Inflammatory macrophage treated with lipopolysaccharide for 1 hour (primary cell): ENCODE measurements around the gene MSI2.
A peak's percentile ranks its signal among the peaks of the same experiment; 100 is the strongest.

ENCODE experiments used
- DNase-seq, 2 donors: peaks; one replicate each; pipeline ENCODE4 v3.0.0-alpha.2; 2020 to 2022

MSI2 gene

DNA sequence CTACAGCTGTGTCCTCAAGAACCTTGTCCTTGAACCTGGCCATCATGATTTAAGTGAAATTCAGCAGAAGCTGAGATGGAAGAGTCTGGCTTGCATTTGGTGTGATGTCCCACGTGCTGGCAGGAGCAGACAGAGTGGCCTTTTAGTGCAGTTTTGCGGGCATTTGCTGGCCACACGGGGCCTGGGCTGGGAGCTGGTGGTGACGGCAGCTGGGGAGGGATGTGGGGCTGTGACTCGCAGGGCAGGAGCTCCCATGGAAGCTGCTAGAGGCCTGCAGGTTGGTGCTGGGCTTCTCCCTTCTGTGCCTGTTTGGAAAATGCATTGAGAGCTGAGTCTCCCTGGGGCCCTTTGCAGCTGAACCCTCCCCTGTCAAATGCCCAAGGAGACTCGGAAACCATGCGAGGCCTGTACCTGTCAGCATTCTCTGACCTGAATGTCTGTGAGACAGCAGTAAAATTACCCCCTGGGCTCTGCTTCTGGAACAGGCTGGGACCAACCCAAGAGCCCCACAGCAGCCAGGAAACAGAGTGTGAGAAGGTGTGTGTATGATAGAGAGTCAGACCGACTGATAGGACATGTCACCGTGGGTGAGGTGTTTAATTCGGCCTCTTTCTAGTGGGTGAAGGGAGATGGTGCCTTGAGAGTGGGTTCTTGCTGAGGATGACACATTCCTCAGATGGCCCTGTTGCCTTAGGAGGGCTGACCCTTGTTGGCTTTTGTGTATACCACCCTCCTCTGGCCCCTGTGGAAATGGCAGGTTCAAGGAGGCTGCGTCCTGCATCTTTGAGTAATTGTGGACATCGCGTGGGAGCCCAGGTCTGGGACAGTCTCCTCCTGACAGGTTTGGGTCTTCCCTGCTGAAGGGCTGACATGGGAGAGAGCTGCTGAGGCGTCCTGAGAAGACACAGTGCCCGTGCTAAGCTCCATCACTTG, 145.5 kb downstream of the MSI2 start:
- no peak for DNase-seq

DNA sequence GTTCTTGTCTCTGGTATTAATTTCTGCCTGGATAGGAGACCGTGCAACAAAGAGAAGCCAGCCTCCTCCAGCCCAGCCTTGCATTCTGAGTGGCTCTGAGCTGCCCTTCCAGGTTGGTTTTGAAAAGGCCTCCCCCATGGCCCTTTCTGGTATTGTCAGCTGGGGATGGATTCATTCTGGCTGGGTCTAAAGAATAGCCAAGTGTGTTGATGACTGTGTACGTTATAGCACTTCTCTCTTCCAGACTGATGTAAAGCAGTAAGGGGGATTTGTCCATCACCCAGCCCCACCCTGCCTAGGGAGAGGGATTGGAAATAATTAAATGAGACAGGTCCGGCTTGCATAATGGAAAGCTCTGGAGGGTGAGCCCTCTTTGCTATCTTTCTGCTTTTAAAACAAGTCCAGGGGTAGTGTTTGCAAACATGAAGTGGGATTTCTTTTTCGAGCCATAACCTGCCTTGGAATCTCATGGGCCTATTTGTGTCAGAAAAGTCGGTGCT, 146.4 kb downstream of the MSI2 start:
- no peak for DNase-seq

DNA sequence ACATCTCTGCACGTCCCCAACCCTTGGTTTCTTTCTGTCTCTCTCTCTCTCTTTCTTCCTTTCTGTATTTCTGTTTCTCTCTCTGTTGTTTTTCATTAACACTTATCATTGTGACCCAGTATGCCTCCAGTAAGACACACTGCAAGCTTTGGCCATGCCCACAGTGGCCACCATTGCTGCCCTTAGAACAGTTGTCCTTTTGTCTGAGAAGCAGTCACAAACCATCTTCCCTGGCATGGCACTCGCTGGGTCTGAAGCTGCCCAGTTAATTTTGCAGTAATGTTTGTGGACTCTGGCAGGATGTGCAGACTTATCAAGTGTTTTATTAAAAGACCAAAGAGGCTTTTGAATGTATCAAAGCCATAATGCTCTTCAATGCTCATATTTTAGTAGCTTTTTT, 146.9 kb downstream of the MSI2 start:
- no peak for DNase-seq

DNA sequence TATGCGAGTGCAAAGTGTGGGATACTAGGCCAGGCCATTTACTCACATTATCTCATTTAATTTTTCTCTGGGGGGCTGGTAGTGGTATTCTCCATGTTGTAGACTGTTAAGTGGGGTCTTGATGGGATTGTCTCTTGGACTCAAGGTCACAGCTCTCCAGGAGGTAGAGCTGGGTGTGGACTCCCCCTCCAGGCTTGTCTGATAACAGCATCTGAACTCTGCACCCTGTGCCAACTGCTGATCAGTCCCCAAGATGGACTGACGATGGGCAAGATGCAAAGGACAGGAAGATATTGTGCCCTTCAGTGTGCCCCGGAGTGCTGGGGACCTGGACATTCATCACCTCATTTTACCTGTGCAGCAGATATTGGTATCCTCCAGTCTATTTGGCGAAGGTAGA, 147.8 kb downstream of the MSI2 start:
- DNase-seq = no peak

DNA sequence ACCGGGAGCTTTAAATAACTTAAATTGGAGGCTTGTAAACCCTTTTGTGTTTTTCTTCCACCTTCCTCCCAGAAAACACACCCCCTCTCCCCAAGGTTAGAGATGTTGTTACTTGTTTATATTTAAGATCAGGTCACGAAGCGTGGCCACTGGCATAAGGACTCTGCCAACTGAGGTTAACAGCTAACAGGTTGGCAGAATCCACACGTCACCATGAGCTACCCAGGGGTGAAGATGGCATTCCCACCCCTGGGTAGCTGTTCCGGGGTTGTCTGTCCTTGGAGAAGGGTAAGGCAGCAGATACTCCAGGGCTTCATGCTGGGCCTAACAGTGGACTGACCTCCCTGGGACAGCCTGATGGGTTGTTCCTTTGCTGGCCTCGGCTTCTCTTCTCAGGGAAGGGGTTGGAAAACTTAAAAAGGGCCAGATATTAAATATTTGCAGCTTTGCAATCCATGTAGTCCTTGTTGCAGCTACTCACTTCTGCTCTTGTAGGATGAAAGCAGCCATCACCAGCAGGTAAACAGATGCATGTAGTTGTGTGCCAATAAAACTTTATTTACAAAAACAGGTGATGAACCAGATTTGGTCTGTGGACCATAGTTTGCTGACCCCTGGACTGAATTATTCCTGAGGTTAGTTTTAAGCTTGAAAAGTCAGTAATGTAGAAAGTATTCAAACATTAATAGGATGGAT, 148.6 kb downstream of the MSI2 start:
- DNase-seq = no peak

DNA sequence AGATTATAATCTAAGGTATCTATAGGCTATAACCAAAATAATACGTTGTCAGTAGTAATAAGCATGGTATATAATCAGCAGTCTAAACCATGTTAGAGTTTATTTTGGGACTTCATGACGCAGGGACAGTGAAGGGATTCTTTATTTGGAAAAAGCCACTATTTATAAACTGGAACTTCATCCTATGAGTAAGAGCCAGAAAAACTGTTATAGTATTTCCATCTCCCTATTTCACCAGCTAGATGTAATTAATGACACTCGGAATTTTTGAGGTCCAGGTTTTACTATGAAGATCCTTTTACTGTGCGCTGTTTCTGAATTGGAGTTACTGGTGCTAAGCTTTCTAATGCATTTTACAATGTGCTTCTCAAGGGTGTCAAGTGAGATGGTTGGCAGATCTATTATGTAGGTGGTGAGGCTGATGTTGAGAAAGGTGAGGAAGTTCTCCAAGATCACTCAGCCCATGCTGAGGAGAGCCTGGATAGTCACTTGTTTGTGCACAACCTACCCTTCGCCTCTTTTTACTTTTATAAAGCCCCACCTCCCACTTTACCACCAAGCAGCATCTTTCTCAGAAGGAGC, 149.3 kb downstream of the MSI2 start:
- no peak for DNase-seq

DNA sequence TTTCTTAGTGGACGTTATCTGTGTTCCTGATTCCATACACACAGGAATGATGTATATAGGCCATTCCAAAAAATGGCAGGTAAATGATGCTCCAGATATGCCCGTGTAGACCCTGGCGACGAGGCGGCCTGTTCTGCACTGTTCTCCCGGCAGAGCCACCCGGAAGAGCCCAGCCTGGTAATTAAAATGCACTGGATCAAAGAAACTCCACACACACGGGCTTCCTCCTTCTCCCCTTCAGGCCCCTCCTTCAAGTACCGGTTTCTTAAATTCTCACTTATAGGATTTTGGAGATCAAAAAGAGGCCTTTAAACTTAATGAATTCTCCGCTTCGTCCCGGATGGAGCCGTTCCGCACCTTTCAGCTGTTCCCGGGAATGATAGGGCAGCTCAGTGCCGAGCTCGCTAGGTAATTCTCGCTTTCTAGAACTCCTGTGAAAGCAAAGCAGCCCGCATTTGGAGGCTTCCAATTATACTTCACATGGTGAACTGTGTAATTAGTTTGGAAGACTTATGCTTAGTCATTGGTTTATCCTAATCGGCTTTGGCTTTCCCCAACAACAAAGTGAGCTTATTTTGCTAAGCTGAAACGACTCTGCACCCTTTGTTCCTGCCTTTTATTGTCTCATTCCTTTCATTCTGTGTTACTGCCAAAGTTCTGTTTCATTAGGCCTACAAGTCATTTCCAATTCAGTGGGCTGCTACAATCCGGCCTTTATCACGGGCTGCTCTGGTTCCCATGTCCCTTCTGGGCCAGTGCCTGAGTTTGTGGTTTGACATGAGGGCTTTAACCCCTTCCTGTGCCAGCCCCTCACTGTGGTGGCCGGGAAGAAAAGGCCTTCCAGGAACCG, 150.0 kb downstream of the MSI2 start:
- DNase-seq = no peak

DNA sequence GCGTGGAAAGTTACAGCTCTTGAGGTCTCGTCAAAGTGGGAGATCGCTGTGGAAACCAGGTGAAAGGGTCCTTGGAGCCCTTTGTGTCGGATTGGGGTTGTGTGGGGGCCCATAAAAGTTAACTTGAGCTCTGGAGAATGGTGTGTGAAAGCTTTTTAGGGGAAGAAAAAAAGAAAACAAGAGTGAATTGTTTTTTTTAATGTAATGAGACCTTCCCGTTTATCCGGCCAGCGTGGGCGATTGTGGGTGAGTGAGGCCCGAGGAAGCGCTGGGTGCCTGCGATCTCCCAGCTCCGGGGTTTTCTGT, 150.6 kb downstream of the MSI2 start:
- DNase-seq = peak in 1 of 2 donors; percentile 14

DNA sequence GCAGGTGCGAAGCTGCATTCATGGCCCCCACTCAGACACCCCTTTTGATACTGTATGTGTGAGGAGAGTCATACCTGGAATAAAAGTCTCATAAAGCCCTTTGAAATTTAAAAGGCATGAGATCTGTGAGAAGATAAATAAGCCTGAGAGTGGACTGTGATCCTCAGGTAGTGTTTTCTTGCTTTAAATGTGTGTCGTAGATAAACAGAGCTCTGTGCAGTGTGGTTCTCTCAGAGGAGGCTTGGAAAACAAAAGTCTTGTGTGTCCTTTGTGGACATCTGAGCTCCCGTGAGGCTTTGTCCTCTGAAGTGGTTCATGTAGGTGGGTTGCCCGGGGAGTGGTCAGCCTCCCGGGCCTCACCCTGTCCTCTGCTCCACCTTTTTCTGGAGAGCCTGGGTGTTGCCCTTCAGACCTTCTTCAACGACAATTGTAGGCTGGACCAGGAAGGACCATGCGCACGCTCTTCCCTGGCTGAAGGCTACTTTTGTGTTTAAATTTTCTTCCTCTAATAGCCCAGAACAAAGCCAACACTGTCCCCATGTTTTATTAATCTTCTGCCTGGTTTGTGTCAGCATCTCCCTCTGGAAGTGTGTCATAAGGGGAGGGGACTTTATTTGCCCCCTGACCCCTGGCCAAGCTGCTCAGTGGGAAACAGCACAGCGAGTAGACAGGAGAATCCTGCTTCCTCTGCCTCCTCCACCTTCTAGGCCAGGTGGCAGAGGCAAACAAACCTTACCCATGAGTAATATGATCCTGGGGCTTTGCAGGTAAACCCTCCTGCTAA, 151.2 kb downstream of the MSI2 start:
- no peak for DNase-seq

DNA sequence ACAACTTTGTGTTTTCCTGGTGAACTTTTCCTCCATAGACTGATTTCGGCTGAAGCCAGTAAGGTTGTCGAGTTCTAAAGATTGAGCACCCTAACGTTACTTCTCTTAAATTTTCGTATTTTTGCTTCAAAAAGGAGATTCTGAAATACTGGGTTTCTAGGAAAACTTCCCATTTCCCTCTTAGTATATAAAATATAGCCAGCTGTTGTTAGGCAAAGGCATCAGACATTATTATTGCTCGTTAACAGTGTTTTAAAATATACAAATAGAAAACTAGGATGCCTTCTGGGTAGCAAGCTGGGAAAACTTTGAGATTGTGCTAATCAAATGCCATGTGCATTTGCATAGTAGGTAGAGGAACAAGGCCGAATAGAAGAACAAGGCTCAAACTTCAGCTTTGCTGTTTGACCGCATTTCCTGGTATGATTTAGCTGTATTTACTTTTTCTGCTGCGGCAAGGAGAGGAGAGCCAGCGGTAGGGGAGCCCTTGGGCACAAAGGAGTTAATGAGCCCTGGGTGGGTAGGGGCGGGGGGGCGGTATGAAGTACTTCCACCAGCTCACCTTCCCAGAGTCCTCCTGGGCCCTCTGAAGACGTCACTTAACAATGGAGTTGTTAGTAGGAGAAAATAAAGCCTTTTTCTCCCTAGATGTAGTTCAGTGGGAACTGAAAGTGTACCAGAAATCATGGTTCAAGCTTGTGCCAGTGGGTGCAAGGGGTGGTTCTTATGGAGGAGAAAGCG, 151.9 kb downstream of the MSI2 start:
- DNase-seq = peak; percentile 45 to 58

DNA sequence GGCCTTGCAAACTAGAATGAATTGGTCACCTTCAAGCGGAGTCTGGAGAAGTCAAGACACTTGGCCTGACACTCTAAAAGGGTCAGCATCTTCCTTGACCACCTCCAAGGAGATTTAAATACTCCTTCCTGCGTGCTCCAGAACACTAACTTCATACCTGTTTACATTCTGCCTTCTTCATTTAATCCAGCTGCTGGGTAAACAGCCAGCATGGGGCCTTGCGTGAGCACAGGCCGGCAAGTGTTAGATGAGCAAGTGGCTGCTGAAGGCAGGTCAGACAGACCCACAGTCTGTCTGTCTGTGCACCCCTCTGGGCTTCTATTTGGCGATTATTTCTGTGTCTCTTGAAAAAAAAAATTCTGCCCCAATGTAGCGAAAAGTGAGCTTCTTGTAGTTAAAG, 153.8 kb downstream of the MSI2 start:
- no peak for DNase-seq

DNA sequence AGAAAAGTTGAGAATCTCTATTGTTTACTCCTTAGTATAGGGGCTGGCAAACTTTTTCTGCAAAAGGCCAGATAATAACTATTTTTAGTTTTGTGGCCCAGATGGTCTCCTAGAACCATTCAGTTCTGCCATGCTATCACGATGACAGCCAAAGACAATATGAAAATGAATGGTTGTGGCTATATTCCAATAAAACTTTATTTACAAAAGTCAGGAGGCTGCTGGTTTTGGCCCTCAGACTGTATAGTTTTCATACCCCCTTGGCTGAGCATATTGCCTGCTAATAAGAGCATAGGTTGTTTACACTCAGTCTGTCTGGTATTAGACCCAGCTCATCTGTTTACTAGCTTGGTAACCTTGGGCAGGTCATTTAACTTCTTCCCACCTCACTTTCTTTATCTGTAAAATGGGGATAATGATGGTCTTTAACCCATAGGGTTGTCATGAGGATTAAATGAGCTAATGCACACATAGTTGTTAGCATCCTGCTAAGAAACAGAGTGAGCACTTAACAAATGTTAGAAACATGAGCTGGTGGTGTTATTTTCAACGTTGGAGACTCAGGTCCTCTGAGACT, 156.3 kb downstream of the MSI2 start:
- DNase-seq = no peak

DNA sequence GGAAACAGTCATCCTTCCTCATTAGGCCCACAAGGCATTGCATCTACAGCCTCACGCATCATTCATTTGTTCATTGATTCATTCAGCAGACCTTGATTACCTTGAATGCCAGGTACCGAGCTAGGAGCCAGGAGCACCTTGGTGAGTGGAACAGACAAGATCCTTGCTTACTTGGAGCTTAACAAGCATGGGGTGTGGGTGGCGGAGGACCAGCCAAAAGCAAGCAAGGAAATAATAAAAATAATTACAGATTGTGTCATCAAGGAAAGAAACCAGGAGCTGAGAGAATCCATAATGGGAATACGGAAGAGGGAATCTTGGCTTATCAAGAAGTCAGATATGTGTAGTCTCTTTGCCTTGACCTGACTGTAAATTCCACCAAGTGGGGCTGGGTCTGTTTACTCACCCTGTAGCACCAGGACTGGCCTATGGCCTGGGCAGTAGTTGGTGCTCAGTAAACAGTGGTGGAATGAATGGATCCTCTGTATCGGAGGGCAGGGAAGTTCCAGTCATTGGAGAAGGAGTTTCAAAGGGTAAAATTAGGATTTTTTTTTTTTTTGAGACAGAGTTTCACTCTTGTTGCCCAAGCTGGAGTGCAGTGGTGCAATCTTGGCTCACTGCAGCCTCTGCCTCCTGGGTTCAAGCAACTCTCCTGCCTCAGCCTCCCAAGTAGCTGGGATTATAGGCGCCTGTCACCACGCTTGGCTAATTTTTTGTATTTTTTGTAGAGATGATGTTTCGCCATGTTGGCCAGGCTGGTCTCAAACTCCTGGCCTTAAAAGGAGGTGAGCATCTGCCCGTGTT, 157.7 kb downstream of the MSI2 start:
- DNase-seq = no peak

DNA sequence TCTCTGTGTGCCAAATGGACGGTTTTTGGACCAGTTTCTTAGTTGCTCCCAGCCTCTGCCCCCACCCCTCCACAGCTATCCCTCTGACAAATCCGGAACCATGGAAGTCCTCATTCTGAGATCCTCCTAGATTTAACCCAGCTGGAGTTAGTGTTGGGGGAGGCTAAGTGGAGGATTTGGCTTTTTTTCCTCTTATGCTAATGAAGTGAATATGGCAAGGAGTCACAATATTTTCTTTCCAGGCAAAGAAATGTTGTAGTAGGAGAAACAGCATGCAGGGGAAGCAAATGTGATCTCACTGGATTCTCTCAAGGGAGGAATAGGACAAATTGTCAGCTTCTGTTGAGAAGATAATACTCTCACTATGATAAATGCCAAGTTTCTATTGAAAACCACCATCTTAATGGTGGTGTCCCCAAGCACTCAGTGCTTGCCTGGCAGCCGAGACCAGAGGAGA, 159.5 kb downstream of the MSI2 start:
- DNase-seq = no peak

DNA sequence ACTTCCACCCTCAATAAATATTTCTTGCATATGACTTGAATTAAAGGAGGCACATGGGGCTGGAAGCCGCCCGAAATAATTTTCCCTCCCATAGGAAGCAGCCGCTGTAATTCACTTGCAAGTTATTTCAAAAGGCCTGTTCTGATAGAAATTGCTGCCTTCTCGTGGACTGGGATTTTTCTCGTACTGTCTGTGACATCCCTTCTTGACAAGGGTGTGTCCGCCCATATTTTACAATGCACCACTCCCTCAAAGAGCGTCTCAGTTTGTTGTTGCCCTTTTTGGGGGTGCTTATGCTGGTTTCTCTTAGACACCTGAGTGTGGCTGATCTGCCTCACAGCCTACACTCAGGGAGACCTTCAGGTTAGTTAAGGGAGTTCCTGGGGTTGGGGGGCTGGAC, 160.0 kb downstream of the MSI2 start:
- DNase-seq = no peak

DNA sequence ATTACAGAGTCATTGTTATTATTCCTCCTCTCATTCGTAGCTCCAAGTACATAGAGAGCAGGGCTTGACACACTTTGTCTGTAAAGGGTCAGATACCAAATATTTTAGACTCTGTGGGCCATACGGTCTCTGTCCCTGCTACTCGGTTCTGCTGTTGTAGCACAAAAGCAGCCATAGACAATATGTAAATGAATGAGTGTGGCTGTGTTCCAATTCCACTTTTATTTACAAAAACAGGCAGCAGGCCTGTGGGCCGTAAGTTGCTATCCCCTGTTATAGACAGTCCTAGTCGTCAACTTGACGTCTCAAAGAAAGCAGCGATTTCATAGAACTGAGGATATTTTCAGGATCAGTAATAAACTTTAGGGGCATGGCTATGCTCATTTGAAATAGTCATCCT, 161.6 kb downstream of the MSI2 start:
- DNase-seq = no peak

DNA sequence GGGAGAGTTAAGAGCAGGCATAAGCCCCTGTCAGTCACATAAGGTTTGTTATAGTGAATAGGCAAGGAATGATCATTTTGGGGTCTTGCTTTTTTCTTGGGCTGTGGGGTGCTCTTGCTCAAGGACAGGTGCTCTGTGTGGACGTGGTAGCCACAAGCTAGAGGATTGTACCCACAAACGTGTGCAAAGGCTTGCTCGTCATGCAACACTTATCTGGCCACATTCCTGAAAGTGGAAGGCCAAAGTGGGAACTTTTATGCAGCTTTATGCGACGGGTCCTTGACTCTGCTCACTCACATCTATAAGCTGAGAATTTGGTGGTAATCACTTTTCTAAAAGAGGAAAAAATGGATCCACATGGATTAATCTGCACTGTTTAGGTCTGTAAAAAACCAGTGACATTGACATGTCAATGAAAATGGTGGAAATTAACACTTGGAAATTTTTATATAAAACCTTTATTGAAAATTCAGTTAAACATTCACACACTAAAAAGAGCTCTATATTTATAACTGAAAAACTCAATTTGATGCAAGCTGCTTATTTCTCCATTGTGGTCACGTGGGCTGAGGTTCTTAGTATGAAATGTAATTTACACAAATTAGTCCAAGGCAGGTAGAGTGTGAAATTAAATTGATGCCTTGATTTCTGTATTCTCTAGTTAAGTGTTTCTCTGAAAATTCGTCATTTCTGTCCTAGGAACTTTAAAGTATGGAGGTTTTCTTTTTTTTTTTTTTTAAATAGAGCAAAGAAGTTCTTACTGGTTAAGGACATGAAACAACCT, 162.3 kb downstream of the MSI2 start:
- DNase-seq = no peak

DNA sequence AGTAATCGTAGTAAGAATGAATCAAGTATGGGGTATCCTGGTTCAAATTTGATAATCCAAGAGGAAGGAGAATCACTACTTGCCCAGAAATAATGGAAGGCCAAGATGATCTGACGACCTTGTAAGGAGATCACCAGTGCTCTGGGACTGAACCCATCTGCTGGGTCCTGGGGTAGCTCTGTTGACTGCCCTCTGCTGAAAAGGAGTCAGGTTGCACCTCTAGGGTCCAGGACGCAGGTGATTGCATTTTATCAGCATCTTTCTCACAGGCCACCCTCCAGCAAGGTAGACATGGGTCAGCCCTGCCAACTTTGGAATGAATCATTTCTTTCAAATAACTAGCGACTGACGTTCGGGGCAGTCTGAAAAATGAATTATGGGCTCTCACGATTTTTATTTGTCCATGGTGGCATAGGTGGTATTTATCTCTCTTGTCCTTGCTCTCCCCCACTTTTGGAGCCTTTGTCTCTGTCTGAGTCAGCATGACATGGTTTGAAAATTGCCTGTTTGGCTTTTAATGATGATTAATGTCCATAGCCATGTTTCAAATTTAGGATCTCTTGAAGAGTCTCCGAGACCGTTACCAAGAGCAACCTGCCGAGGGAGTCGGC, 163.7 kb downstream of the MSI2 start:
- DNase-seq = no peak
